WTC11 (cell line): ENCODE results near the gene PDE8B. TPM values are rescaled to one million over a fixed set of nuclear protein-coding genes. Genes with fewer than 3 reads are reported as not detected.

Experiments used
- ATAC-seq: fragments of 200-7000 bp; cut with Tn5 transposase; 2 replicates; pipeline ENCODE4 v1.10.0; 2021; ENCODE audit warnings: mild to moderate bottlenecking, moderate library complexity
- CTCF ChIA-PET: fragments of 300-600 bp; sonication (Branson Sonifier 250); formaldehyde crosslinking; loops from one replicate; lab custom pipeline; 2021; ENCODE audit warnings: antibody characterized with exemption; lab: Charles Lee
- POLR2A ChIA-PET: fragments of 350-600 bp; sonication (Branson Sonifier 250); formaldehyde crosslinking; loops from one replicate; lab custom pipeline; 2021; ENCODE audit warnings: antibody characterized with exemption; lab: Charles Lee
- DNase-seq: peaks from one replicate; pipeline ENCODE4 v3.0.0; 2021; ENCODE audit warnings: low spot score
- H3K27ac Mint-ChIP-seq: 2 replicates; pipeline ENCODE4 v1.8.0; 2021; ENCODE audit warnings: mixed read lengths
- H3K27me3 Mint-ChIP-seq: 2 replicates; pipeline ENCODE4 v1.8.0; 2021; ENCODE audit warnings: low read depth, mild to moderate bottlenecking, moderate library complexity, mixed read lengths
- H3K36me3 Mint-ChIP-seq: 2 replicates; pipeline ENCODE4 v1.8.0; 2021; ENCODE audit warnings: mixed read lengths
- H3K4me1 Mint-ChIP-seq: 2 replicates; pipeline ENCODE4 v1.8.0; 2022; ENCODE audit warnings: mixed read lengths
- H3K4me3 Mint-ChIP-seq: 2 replicates; pipeline ENCODE4 v1.8.0; 2021; ENCODE audit warnings: mild to moderate bottlenecking, moderate library complexity, mixed read lengths
- H3K9me3 Mint-ChIP-seq: 2 replicates; pipeline ENCODE4 v1.8.0; 2021; ENCODE audit warnings: mixed read lengths
- ATF1 ChIP-seq: sonication (generic); formaldehyde crosslinking; IDR thresholded peaks from 2 replicates; pipeline ENCODE4 v1.8.1; 2023; ENCODE audit warnings: mild to moderate bottlenecking, moderate library complexity, missing genetic modification reagents
- CREM ChIP-seq: sonication (generic); formaldehyde crosslinking; IDR thresholded peaks from 2 replicates; pipeline ENCODE4 v1.8.1; 2022; ENCODE audit warnings: mild to moderate bottlenecking, missing genetic modification reagents, moderate library complexity
- ELF4 ChIP-seq: sonication (generic); formaldehyde crosslinking; IDR thresholded peaks from 2 replicates; pipeline ENCODE4 v1.8.1; 2022; ENCODE audit warnings: low read depth, mild to moderate bottlenecking, moderate library complexity, missing genetic modification reagents
- EMX1 ChIP-seq: fragments of 250-450 bp; sonication (Bioruptor Pico); IDR thresholded peaks from 2 replicates; pipeline ENCODE4 v1.8.0; 2021; ENCODE audit warnings: mild to moderate bottlenecking
- ETV6 ChIP-seq: sonication (generic); formaldehyde crosslinking; IDR thresholded peaks from 2 replicates; pipeline ENCODE4 v1.8.1; 2022; ENCODE audit warnings: mild to moderate bottlenecking, missing genetic modification reagents
- FOXJ3 ChIP-seq: sonication (generic); formaldehyde crosslinking; IDR thresholded peaks from 2 replicates; pipeline ENCODE4 v1.9.0; 2021; ENCODE audit warnings: missing genetic modification reagents, mild to moderate bottlenecking, borderline replicate concordance
- FOXK1 ChIP-seq: sonication (generic); formaldehyde crosslinking; IDR thresholded peaks from 2 replicates; pipeline ENCODE4 v1.8.0; 2022; ENCODE audit warnings: mild to moderate bottlenecking, moderate library complexity, missing genetic modification reagents
- GTF2I ChIP-seq: fragments of 250-450 bp; sonication (Bioruptor Pico); conservative IDR thresholded peaks from 2 replicates; pipeline ENCODE4 v1.4.0; 2021; ENCODE audit warnings: mild to moderate bottlenecking
- IRF2 ChIP-seq: sonication (generic); formaldehyde crosslinking; IDR thresholded peaks from 2 replicates; pipeline ENCODE4 v1.8.0; 2022; ENCODE audit warnings: low read depth, missing genetic modification reagents, borderline replicate concordance
- KAT7 ChIP-seq: sonication (generic); formaldehyde crosslinking; IDR thresholded peaks from 2 replicates; pipeline ENCODE4 v1.8.1; 2023; ENCODE audit warnings: missing genetic modification reagents, mild to moderate bottlenecking, borderline replicate concordance
- OVOL2 ChIP-seq: fragments of 250-450 bp; sonication (Bioruptor Pico); IDR thresholded peaks from 2 replicates; pipeline ENCODE4 v1.9.0; 2021; ENCODE audit warnings: mild to moderate bottlenecking, borderline replicate concordance
- SMAD3 ChIP-seq: sonication (generic); formaldehyde crosslinking; IDR thresholded peaks from 2 replicates; pipeline ENCODE4 v1.8.0; 2022; ENCODE audit warnings: missing genetic modification reagents, mild to moderate bottlenecking, borderline replicate concordance
- SOX15 ChIP-seq: fragments of 250-450 bp; sonication (Bioruptor Pico); IDR thresholded peaks from 2 replicates; pipeline ENCODE4 v1.9.0; 2021; ENCODE audit warnings: mild to moderate bottlenecking
- SP1 ChIP-seq: sonication (generic); formaldehyde crosslinking; conservative IDR thresholded peaks from 2 replicates; pipeline ENCODE4 v1.8.1; 2022; ENCODE audit warnings: missing genetic modification reagents
- TP53 ChIP-seq: sonication (generic); formaldehyde crosslinking; IDR thresholded peaks from 2 replicates; pipeline ENCODE4 v1.8.1; 2023; ENCODE audit warnings: mild to moderate bottlenecking, missing genetic modification reagents
- ZBTB21 ChIP-seq: sonication (generic); formaldehyde crosslinking; IDR thresholded peaks from 2 replicates; pipeline ENCODE4 v1.8.1; 2023; ENCODE audit warnings: mild to moderate bottlenecking, missing genetic modification reagents, borderline replicate concordance
- ZNF423 ChIP-seq: fragments of 250-450 bp; sonication (Bioruptor Pico); IDR thresholded peaks from 2 replicates; pipeline ENCODE4 v2.1.2; 2022; ENCODE audit warnings: mild to moderate bottlenecking, moderate library complexity
- ZNF671 ChIP-seq: fragments of 250-450 bp; sonication (Bioruptor Pico); IDR thresholded peaks from 2 replicates; pipeline ENCODE4 v1.8.0; 2021; ENCODE audit warnings: mild to moderate bottlenecking
- total RNA-seq: library from RNA; stranded (reverse); gene quantifications from 3 replicates; pipeline ENCODE4 v1.2.3, GENCODE V29; 2021
- TF ChIP-seq, protein P1 (sequence below): fragments of 250-450 bp; sonication (Bioruptor Pico); IDR thresholded peaks from 2 replicates; pipeline ENCODE4 v1.9.0; 2021; ENCODE audit warnings: mild to moderate bottlenecking
- TF ChIP-seq, protein P2 (sequence below): fragments of 200-600 bp; IDR thresholded peaks from 2 replicates; pipeline ENCODE4 v1.8.0; 2022; ENCODE audit warnings: antibody characterized with exemption
- TF ChIP-seq, protein P3 (sequence below): sonication (generic); formaldehyde crosslinking; IDR thresholded peaks from 2 replicates; pipeline ENCODE4 v1.8.1; 2022; ENCODE audit warnings: missing genetic modification reagents, borderline replicate concordance
- TF ChIP-seq, protein P4 (sequence below): fragments of 250-450 bp; sonication (Bioruptor Pico); IDR thresholded peaks from 2 replicates; pipeline ENCODE4 v1.9.0; 2021; ENCODE audit warnings: mild to moderate bottlenecking
- TF ChIP-seq, protein P5 (sequence below): fragments of 250-450 bp; sonication (Bioruptor Pico); IDR thresholded peaks from 2 replicates; pipeline ENCODE4 v2.1.2; 2022; ENCODE audit warnings: mild to moderate bottlenecking, moderate library complexity
- TF ChIP-seq, protein P6 (sequence below): sonication (generic); formaldehyde crosslinking; IDR thresholded peaks from 2 replicates; pipeline ENCODE4 v1.8.1; 2022; ENCODE audit warnings: low read depth, mild to moderate bottlenecking, moderate library complexity, missing genetic modification reagents, borderline replicate concordance
- TF ChIP-seq, protein P7 (sequence below): sonication (generic); formaldehyde crosslinking; IDR thresholded peaks from 2 replicates; pipeline ENCODE4 v1.8.1; 2023; ENCODE audit warnings: mild to moderate bottlenecking, missing genetic modification reagents

Gene PDE8B
- total RNA-seq, 1 experiment from 2014 or later: 0.31 TPM

DNA sequence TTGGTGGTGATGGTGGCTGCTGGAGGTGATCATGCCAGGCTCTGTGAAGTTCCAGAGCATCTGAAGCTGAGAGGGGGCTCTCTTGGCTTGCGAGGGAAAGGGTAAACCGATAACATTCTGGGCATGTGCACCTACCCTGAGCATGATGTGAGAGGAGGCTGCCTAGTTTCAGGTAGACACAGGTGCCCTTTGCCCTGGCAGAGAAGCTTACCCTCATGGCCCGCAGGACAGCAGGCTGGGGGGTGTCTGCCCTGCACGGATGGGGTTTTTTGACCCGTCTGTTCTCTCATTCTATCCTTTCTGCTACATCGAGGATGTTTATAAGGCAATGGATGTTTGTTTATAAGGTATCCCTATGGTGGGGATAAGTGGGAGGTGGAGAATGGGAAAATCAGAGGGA, 148.8 kb downstream of the PDE8B start:
- DNase-seq (no peak), ATAC-seq (no peak)
- no peak overlapping the region for H3K27ac Mint-ChIP-seq
- no peak overlapping the region for H3K4me3 Mint-ChIP-seq
- no peak for TF ChIP-seq CREM (CRISPR knock-in tag)
- TF ChIP-seq, protein P1, sequence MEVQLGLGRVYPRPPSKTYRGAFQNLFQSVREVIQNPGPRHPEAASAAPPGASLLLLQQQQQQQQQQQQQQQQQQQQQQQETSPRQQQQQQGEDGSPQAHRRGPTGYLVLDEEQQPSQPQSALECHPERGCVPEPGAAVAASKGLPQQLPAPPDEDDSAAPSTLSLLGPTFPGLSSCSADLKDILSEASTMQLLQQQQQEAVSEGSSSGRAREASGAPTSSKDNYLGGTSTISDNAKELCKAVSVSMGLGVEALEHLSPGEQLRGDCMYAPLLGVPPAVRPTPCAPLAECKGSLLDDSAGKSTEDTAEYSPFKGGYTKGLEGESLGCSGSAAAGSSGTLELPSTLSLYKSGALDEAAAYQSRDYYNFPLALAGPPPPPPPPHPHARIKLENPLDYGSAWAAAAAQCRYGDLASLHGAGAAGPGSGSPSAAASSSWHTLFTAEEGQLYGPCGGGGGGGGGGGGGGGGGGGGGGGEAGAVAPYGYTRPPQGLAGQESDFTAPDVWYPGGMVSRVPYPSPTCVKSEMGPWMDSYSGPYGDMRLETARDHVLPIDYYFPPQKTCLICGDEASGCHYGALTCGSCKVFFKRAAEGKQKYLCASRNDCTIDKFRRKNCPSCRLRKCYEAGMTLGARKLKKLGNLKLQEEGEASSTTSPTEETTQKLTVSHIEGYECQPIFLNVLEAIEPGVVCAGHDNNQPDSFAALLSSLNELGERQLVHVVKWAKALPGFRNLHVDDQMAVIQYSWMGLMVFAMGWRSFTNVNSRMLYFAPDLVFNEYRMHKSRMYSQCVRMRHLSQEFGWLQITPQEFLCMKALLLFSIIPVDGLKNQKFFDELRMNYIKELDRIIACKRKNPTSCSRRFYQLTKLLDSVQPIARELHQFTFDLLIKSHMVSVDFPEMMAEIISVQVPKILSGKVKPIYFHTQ (CRISPR knock-in tag): no peak
- TF ChIP-seq FOXJ3 (CRISPR knock-in tag): no peak
- TF ChIP-seq ZBTB21 (CRISPR knock-in tag): no peak
- no peak for TF ChIP-seq ZNF671 (CRISPR knock-in tag)
- no peak for TF ChIP-seq ETV6 (CRISPR knock-in tag)
- TF ChIP-seq, protein P2, sequence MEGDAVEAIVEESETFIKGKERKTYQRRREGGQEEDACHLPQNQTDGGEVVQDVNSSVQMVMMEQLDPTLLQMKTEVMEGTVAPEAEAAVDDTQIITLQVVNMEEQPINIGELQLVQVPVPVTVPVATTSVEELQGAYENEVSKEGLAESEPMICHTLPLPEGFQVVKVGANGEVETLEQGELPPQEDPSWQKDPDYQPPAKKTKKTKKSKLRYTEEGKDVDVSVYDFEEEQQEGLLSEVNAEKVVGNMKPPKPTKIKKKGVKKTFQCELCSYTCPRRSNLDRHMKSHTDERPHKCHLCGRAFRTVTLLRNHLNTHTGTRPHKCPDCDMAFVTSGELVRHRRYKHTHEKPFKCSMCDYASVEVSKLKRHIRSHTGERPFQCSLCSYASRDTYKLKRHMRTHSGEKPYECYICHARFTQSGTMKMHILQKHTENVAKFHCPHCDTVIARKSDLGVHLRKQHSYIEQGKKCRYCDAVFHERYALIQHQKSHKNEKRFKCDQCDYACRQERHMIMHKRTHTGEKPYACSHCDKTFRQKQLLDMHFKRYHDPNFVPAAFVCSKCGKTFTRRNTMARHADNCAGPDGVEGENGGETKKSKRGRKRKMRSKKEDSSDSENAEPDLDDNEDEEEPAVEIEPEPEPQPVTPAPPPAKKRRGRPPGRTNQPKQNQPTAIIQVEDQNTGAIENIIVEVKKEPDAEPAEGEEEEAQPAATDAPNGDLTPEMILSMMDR: no peak
- TF ChIP-seq SOX15: no peak
- TF ChIP-seq, protein P3, sequence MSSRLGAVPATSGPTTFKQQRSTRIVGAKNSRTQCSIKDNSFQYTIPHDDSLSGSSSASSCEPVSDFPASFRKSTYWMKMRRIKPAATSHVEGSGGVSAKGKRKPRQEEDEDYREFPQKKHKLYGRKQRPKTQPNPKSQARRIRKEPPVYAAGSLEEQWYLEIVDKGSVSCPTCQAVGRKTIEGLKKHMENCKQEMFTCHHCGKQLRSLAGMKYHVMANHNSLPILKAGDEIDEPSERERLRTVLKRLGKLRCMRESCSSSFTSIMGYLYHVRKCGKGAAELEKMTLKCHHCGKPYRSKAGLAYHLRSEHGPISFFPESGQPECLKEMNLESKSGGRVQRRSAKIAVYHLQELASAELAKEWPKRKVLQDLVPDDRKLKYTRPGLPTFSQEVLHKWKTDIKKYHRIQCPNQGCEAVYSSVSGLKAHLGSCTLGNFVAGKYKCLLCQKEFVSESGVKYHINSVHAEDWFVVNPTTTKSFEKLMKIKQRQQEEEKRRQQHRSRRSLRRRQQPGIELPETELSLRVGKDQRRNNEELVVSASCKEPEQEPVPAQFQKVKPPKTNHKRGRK (CRISPR knock-in tag): no peak
- TF ChIP-seq GTF2I: no peak
- TF ChIP-seq IRF2: no peak
- TF ChIP-seq SP1 (CRISPR knock-in tag): no peak
- TF ChIP-seq, protein P4, sequence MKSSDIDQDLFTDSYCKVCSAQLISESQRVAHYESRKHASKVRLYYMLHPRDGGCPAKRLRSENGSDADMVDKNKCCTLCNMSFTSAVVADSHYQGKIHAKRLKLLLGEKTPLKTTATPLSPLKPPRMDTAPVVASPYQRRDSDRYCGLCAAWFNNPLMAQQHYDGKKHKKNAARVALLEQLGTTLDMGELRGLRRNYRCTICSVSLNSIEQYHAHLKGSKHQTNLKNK (CRISPR knock-in tag): no peak
- H3K9me3 Mint-ChIP-seq: no peaks in the 10 kb centered on the region
- no peaks in the 10 kb centered on the region for H3K36me3 Mint-ChIP-seq
- ChIA-PET POLR2A (no interaction called here), CTCF (no interaction called here)
- H3K27me3 Mint-ChIP-seq: no peaks in the 10 kb centered on the region
- H3K4me1 Mint-ChIP-seq: no peaks in the 10 kb centered on the region

DNA sequence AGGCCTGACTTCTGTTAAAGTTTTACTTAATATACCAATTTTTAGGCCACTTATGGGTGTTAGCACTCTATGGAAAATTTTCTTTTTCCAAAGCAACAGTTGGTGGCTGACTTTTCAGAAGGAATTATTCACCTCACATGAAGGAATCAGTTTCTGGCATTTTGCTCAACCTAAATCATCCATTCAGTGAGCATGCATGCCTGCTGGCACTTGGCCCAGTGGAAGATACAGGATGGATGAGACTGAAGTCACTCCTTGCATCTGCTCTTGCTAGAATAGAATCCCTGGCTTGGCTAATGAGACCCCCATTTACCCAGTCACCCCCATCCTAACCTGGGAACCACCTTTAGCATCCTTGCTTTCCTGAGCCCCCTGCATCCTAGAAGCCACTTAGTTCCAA, 149.9 kb downstream of the PDE8B start:
- Mint-ChIP-seq H3K4me3 (no peak overlapping the region), H3K4me1 (no peaks in the 10 kb centered on the region), H3K9me3 (no peaks in the 10 kb centered on the region), H3K36me3 (no peaks in the 10 kb centered on the region), H3K27ac (no peak overlapping the region), H3K27me3 (no peaks in the 10 kb centered on the region)
- ATAC-seq: no peak
- no peak for DNase-seq
- POLR2A ChIA-PET: no interaction called here
- CTCF ChIA-PET: no interaction called here
- TF ChIP-seq ELF4: no peak
- TF ChIP-seq ZNF423 (CRISPR knock-in tag): no peak
- TF ChIP-seq, protein P3 (CRISPR knock-in tag): no peak
- TF ChIP-seq, protein P5, sequence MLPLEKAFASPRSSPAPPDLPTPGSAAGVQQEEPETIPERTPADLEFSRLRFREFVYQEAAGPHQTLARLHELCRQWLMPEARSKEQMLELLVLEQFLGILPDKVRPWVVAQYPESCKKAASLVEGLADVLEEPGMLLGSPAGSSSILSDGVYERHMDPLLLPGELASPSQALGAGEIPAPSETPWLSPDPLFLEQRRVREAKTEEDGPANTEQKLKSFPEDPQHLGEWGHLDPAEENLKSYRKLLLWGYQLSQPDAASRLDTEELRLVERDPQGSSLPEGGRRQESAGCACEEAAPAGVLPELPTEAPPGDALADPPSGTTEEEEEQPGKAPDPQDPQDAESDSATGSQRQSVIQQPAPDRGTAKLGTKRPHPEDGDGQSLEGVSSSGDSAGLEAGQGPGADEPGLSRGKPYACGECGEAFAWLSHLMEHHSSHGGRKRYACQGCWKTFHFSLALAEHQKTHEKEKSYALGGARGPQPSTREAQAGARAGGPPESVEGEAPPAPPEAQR (CRISPR knock-in tag): no peak
- TF ChIP-seq, protein P6, sequence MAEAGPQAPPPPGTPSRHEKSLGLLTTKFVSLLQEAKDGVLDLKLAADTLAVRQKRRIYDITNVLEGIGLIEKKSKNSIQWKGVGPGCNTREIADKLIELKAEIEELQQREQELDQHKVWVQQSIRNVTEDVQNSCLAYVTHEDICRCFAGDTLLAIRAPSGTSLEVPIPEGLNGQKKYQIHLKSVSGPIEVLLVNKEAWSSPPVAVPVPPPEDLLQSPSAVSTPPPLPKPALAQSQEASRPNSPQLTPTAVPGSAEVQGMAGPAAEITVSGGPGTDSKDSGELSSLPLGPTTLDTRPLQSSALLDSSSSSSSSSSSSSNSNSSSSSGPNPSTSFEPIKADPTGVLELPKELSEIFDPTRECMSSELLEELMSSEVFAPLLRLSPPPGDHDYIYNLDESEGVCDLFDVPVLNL (CRISPR knock-in tag): no peak
- no peak for TF ChIP-seq OVOL2 (CRISPR knock-in tag)
- no peak for TF ChIP-seq ATF1 (CRISPR knock-in tag)
- TF ChIP-seq FOXK1 (CRISPR knock-in tag): no peak
- TF ChIP-seq KAT7 (CRISPR knock-in tag): no peak
- TF ChIP-seq, protein P7, sequence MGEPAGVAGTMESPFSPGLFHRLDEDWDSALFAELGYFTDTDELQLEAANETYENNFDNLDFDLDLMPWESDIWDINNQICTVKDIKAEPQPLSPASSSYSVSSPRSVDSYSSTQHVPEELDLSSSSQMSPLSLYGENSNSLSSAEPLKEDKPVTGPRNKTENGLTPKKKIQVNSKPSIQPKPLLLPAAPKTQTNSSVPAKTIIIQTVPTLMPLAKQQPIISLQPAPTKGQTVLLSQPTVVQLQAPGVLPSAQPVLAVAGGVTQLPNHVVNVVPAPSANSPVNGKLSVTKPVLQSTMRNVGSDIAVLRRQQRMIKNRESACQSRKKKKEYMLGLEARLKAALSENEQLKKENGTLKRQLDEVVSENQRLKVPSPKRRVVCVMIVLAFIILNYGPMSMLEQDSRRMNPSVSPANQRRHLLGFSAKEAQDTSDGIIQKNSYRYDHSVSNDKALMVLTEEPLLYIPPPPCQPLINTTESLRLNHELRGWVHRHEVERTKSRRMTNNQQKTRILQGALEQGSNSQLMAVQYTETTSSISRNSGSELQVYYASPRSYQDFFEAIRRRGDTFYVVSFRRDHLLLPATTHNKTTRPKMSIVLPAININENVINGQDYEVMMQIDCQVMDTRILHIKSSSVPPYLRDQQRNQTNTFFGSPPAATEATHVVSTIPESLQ (CRISPR knock-in tag): no peak
- no peak for TF ChIP-seq EMX1 (CRISPR knock-in tag)
- TF ChIP-seq SMAD3: no peak
- no peak for TF ChIP-seq TP53
